Sigmoid colon (tissue), 4 donors: Measurements from ENCODE around the gene TNNI3K.

Source experiments
- CTCF ChIP-seq, 4 experiments: fragments of 450-650 bp in 3 of 4; fragments of 200-600 bp in 1 of 4; IDR thresholded peaks; one replicate each; pipeline ENCODE4 v1.5.1; 2016 to 2019; ENCODE audit warnings: antibody characterized with exemption in 4 of 4, mild to moderate bottlenecking in 3 of 4, moderate library complexity in 2 of 4
- EP300 ChIP-seq, 4 donors: sonication (generic); formaldehyde crosslinking; IDR thresholded peaks; one replicate each; pipeline ENCODE4 v1.6.1; 2017; ENCODE audit warnings: antibody characterized with exemption in 4 of 4
- POLR2A ChIP-seq, 2 donors: fragments of 450-650 bp; IDR thresholded peaks; one replicate each; pipeline ENCODE4 v1.6.1; 2016; ENCODE audit warnings: antibody characterized with exemption in 2 of 2, mild to moderate bottlenecking in 2 of 2, moderate library complexity in 2 of 2
- POLR2AphosphoS5 ChIP-seq, 4 donors: sonication (generic); formaldehyde crosslinking; IDR thresholded peaks; one replicate each; pipeline ENCODE4 v1.6.1; 2017; ENCODE audit warnings: antibody characterized with exemption in 4 of 4

- no peak for TF ChIP-seq CTCF (IDR thresholded peaks at IDR 0.05)
- TF ChIP-seq POLR2A (IDR thresholded peaks at IDR 0.05), result no peak
- no peak for TF ChIP-seq POLR2AphosphoS5 (IDR thresholded peaks at IDR 0.05)
- no peak for TF ChIP-seq EP300 (IDR thresholded peaks at IDR 0.05)
Measured at GRCh38 chr1:74432325-74432724, 197.1 kb downstream of the TNNI3K start.
